ENCODE measurements around the gene PLCG1.

PLCG1 gene

DNA sequence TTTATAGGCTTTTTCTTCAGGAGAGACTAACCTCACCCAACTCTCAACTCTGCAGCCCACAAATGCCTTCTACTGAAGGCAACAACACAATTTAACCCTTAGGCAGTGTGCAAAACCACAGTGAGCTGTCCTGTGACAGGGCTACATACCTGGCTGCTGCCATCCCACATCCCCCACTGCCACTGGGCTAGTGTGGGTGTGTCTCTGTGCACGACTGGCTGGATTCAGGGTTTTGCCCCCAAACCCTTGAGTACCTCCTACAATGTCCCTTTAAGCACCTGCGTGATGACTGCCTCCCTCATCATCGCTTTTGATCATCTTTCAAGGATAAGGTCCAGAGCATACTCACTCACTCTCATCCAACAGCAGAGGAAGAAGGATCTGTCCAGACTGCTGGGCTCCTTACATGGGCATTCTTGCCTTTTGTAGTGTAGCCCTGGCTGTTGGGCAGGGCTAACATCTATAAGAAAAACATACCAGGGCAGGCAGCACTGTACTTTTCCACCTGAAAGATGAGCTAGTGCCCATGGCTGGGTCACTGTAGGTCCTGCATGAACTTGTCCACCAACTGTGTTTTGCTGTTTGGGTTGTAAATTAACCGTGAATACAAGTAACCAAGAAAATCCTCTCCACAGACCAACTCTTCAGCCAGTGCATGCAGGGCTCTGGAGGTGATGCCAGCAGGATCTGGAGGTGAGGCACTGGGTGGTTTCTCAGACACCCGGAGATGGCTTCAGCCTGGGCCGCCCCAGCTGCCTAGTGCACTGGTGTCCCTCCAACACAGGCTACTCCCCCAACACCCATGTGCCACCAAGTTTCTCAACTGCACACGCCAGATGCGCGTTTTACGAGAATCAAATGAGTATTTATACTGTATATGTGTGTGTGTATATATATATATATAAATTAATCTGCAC, 45.2 kb downstream of the PLCG1 start:
- DNase-seq, result no peak

GRCh38 chr20:41183391-41183790, 46.0 kb downstream of the PLCG1 start:
- DNase-seq, result no peak

GRCh38 chr20:41183831-41184230, 46.5 kb downstream of the PLCG1 start:
- DNase-seq, result no peak

DNA sequence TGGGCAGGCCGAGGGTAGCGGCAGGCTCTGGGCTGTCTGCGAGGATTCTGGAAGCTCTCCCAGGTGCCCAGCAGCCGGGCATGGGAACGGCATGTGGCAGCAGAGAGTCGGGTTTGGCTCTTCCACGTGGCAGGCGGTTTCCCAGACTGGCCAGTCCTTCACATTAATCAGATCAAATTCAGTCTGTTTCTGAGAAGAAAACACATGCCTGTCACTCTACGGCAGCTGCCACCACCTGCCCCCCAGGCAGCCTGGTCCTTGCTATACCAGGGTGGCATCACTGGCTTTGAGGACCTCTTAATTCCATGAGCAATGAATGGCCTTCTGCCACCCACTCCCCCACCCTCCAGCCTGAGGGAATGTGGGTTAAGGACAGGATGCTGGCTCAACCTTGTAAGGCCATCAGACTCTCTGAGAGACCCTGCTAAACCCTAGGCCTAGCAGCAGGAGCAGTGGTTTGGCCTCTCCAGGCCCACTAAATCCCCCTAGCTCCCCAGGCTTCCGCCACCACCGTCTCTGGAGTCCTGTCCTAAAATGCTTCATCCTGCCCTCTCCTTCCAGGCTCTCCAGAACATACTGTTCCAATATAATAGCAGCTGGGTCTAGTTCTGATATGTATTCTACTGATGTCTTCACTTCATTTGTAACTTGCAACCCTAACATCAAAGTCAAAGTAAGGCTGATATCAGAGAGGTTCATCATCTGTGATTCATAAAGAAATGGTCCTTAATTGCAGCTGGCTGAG, 47.8 kb downstream of the PLCG1 start:
- no peak for DNase-seq

GRCh38 chr20:41187668-41188067, 50.3 kb downstream of the PLCG1 start:
- no peak for DNase-seq

DNA sequence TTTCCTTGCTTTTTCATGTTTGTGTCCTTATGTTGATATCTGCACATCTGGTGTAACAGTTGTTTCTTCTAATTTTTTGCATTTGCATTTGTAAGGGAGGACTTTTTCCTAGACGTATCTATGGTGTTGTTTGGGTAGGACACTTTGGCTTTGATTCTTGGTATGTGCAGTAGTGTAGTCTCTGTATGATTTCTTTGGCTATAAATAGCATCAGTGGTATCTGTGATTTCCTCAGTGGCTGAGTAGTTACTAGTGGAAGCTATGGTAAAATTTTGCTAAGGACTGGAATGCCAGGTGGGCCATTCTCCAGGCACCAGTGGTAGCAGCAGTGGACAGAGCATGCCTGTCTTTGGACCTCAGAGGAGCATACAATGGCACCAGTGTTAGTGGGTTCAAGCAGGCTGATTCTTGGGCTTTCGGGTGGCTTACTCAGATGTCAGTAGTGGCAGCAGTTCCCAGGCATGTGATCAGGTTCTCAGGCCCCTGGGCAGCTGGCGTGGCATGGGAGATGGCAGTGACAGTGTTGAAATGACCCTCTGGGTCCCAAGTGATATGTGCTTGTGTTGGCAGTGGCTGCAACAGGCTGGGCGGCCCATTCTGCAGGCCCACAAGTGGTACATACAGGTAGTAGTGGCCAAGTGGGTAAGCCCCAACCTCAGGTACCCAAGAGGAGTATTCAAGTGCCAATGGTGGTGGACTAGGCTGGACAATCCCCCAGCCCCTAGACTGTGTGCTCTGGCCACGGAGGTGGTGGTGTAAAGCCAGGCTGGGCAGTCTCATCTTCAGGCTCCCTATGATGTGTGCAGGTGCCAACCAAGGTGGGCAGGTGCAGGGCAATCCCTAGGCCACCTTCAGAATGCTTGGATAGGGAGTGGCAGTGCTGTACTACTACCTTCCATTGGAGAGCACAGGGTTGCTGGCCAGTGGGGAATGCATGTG, 54.5 kb downstream of the PLCG1 start:
- no peak for DNase-seq

DNA sequence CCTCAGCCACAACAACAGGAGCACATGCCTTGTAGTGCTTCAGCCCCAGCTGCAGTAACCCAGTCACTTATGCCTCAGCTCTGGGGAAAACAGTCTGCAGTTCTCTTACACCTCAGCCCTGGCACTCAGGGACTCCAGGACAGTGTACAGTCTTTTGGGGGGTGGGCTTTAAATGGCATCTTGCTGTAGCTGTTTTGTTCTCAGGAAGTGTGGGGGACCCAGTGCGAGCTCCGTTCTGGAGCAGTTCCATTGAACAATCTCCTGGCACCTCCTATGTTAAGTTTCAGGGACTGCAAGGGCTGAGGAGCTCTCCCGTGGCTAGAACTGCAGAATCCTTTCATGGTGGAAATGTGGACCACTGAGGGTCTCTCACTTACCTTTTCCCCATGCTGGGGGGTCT, 55.2 kb downstream of the PLCG1 start:
- DNase-seq, result no peak

- no peak for DNase-seq
These were observed 59.4 kb downstream of the PLCG1 start for GRCh38 chr20:41196653-41197225.

GRCh38 chr20:41198443-41198842, 61.1 kb downstream of the PLCG1 start:
- DNase-seq, result no peak

- no peak for DNase-seq
These were observed 63.3 kb downstream of the PLCG1 start for GRCh38 chr20:41200446-41201202.

- no peak for DNase-seq
These were observed 64.4 kb downstream of the PLCG1 start for GRCh38 chr20:41201760-41202159.

DNA sequence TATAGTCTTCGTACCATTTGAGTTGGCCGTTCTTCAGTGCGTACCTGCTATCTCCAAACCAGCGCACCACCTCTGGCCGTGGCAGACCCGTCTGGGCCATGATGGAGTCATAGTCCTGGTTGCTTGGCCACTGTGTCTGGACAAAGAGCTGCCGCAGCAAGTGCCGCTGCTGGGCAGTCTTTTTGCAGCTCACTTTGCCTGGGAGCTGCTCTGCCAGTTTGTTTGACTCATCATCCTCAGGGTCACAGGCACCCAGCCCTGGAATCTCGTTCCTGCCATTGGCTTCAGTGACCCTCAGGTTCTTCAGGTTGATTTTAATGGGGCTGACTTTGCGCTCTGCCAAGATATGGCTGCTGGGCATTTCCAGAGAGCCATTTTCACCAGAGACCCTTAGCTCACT, 65.1 kb downstream of the PLCG1 start:
- DNase-seq, result no peak

- no peak for DNase-seq
These were observed 66.3 kb downstream of the PLCG1 start for GRCh38 chr20:41203660-41204059.

- DNase-seq, result no peak
These were observed 67.2 kb downstream of the PLCG1 start for GRCh38 chr20:41204304-41205265.

GRCh38 chr20:41205313-41205712, 68.0 kb downstream of the PLCG1 start:
- DNase-seq, result no peak

GRCh38 chr20:41213150-41213820, 75.9 kb downstream of the PLCG1 start:
- DNase-seq, result no peak

DNA sequence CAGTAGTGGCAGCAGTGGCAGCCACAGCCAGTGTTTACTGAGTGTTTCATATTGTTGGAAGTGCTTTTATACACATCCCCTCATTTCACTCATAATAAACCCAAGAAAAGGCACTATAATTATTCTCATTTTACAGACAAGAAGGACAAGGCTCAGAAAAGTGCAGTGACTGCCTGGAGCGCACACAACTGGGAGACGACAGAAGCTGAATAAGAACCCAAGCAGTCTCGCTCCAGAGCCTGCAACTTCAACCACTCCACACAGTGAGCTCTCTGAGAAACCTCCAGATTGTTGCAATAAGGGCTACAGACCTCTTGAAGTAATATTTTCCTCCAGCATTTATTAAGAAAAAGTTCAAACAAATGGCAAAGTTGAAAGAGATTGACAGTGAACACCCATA, 76.9 kb downstream of the PLCG1 start:
- DNase-seq, result no peak

- DNase-seq, result no peak
These were observed 77.3 kb downstream of the PLCG1 start for GRCh38 chr20:41214666-41215065.

DNA sequence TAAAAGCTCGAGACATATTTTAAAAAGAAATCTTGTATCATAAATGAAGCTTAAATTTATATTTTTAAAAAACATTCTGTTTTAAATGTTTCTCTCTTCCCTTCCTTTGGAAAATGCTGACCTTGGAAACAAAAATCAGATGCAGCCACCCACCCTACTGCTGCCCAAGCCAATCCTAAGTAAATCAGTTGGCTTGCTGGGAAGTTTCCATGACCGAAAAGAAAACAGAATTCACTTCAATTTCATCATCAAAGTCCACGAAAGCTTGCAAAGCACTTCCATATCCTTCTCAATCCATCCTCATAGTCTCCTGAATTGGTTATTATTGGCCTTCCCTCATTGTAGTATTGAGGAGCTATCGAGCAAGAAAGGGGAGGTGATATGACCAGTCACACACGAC, 80.1 kb downstream of the PLCG1 start:
- no peak for DNase-seq

GRCh38 chr20:41218466-41218865, 81.1 kb downstream of the PLCG1 start:
- no peak for DNase-seq
